ENCODE data around the gene SSTR3. TPM values are rescaled to one million over a fixed set of nuclear protein-coding genes. Genes with fewer than 3 reads are reported as not detected.

The SSTR3 gene
- total RNA-seq, 1 donor from 2014 or later = 0.09 TPM

DNA sequence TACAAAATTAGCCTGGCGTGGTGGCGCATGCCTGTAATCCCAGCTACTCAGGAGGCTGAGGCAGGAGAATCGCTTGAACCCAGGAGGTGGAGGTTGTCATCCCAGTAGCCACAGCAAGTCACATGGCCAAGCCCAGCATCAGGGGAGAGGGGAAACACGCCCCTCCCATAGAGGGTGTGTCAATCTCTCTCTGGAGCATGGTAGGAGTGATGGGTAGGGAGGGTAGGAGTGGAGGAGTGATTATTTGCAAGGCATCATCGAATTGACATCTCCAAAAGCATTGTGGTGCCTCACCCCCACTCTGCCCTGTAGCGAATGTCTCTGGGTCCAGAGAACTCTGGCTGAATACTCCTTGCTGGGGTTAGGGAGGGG lies 6.1 kb upstream of the SSTR3 start:
- H3K4me1 Mint-ChIP-seq = no peaks in the 10 kb centered on the region
- peaks cover 9% of the 10 kb centered on the region for H3K27me3 Mint-ChIP-seq (ENCODE audit: low read depth)
- TF ChIP-seq, protein P1, sequence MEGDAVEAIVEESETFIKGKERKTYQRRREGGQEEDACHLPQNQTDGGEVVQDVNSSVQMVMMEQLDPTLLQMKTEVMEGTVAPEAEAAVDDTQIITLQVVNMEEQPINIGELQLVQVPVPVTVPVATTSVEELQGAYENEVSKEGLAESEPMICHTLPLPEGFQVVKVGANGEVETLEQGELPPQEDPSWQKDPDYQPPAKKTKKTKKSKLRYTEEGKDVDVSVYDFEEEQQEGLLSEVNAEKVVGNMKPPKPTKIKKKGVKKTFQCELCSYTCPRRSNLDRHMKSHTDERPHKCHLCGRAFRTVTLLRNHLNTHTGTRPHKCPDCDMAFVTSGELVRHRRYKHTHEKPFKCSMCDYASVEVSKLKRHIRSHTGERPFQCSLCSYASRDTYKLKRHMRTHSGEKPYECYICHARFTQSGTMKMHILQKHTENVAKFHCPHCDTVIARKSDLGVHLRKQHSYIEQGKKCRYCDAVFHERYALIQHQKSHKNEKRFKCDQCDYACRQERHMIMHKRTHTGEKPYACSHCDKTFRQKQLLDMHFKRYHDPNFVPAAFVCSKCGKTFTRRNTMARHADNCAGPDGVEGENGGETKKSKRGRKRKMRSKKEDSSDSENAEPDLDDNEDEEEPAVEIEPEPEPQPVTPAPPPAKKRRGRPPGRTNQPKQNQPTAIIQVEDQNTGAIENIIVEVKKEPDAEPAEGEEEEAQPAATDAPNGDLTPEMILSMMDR (conservative IDR thresholded peaks at IDR 0.05) = no peak
- H3K36me3 Mint-ChIP-seq (ENCODE audit: low read depth) = no peaks in the 10 kb centered on the region
- H3K4me3 Mint-ChIP-seq = no peak overlapping the region
- H3K9me3 Mint-ChIP-seq = no peaks in the 10 kb centered on the region
- H3K27ac Mint-ChIP-seq (ENCODE audit: unreplicated experiment) = no peak overlapping the region
- DNase-seq (ENCODE audit: low read depth, low spot score) = no peak

DNA sequence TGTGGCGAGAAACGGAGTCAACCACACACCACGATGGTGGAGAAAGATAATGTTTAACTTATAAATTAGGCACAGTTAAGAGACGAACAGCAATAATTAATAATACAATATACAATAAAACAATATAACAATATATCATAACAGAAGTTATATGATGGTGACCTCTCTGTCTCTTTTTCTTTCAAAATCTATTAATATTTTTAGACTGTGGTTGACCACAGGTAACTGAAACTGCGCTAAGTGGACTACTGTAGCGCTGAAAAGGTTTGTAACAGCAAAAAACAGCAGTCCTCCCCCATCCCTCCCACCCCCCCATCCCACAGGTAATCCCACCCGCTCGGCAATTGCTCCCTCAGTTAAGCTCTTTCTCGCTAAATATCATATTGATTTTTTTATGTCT lies 3.6 kb upstream of the SSTR3 start:
- TF ChIP-seq, protein P1 (conservative IDR thresholded peaks at IDR 0.05) = no peak
- Mint-ChIP-seq H3K36me3 (ENCODE audit: low read depth) (no peaks in the 10 kb centered on the region), H3K4me1 (peaks cover 13% of the 10 kb centered on the region), H3K27me3 (ENCODE audit: low read depth) (peaks cover 12% of the 10 kb centered on the region), H3K4me3 (no peak overlapping the region), H3K27ac (ENCODE audit: unreplicated experiment) (no peak overlapping the region), H3K9me3 (no peaks in the 10 kb centered on the region)
- DNase-seq (ENCODE audit: low read depth, low spot score) = no peak

DNA sequence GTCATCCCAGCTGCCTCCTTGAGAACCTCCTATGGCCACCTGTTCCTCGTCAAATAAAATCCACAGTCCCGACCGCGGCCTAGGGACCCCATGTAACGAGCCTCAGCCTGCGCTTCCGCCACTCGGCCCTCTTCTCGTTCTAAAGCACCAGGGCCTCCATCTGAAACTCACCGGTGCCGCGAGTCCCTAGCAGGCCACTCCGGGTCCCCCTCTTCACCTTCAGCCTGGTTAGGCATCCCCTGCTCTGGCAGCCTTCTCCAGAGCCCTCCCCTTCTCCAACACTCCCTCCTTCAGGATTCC lies 2.4 kb upstream of the SSTR3 start:
- peaks cover 13% of the 10 kb centered on the region for H3K4me1 Mint-ChIP-seq
- peak overlapping the region; percentile 80 for H3K27ac Mint-ChIP-seq (ENCODE audit: unreplicated experiment)
- peaks cover 9% of the 10 kb centered on the region for H3K27me3 Mint-ChIP-seq (ENCODE audit: low read depth)
- H3K9me3 Mint-ChIP-seq = no peaks in the 10 kb centered on the region
- H3K4me3 Mint-ChIP-seq = no peak overlapping the region
- TF ChIP-seq, protein P1 (conservative IDR thresholded peaks at IDR 0.05) = no peak
- H3K36me3 Mint-ChIP-seq (ENCODE audit: low read depth) = no peaks in the 10 kb centered on the region
- no peak for DNase-seq (ENCODE audit: low read depth, low spot score)

DNA sequence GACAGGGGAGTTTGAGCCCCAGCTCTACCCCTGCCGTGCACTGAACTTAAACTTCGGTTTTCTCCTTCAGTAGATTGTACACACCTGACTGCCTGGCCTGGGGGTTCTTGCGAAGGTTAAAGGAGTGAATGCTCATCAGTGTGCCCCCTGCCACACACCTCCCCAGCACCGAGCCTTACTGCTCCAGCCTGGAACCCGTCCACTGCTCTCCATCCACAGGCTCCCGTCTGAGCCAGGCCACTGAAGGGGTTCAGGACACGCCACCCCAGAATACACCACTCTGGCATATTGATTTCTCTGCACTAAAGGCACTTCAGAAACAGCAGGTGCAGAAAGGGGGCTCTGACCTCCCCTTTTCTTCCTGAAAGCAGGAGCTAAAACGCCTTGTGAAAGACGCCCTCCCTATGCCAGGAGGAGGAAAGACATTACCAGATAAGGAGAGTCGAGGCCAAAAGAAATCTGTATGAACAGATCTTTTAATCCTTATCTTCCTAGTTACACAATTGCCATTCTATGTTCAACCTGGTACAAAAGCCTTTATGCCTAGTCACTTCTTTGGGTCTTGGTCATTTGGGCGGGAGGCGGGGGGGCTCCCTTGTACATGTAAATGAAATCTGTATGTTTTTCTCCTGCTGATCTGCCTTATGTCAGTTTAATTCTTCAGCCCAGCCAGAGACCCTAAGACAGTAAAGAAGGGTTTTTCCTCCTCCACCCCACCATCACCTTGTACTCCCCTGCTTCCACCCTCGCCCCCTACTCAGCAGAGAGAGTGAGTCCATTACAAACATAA lies 1.9 kb upstream of the SSTR3 start:
- TF ChIP-seq, protein P1 (conservative IDR thresholded peaks at IDR 0.05) = no peak
- peak overlapping the region; percentile 80 for H3K27ac Mint-ChIP-seq (ENCODE audit: unreplicated experiment)
- H3K27me3 Mint-ChIP-seq (ENCODE audit: low read depth) = peaks cover 8% of the 10 kb centered on the region
- no peaks in the 10 kb centered on the region for H3K9me3 Mint-ChIP-seq
- DNase-seq (ENCODE audit: low read depth, low spot score) = no peak
- H3K4me3 Mint-ChIP-seq = no peak overlapping the region
- H3K36me3 Mint-ChIP-seq (ENCODE audit: low read depth) = no peaks in the 10 kb centered on the region
- H3K4me1 Mint-ChIP-seq = peaks cover 13% of the 10 kb centered on the region

DNA sequence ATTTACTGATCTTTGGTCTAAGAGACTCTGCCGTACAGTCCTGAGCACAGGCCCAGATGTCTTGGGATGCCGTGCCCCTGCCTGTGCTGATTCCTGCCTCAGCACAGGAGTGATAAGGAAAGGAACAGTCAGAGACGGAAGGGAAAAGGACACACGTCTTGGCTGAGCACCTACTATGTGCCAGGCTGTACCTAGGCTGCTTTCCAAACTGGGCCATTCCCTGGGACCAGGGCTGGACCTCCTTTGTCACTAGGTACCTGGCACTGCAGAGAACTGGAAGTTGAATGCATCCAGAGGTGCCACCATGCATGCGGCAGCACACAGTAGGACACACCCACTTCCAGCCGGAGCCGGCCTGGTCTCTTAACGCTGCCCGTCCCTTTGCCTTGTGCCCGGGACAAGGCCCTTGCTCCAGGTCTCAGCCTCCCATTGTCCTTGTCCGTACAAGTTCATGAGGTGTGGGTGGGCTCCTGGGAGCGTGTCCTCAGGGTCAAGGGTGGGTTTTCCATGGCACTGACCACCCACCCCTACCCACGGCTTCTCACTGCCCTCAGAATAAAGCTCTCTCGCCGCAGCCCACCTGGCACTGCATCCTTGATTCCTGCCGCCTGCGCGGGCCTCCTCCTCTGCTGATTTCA lies 1.1 kb upstream of the SSTR3 start:
- Mint-ChIP-seq H3K36me3 (ENCODE audit: low read depth) (no peaks in the 10 kb centered on the region), H3K9me3 (no peaks in the 10 kb centered on the region), H3K27ac (ENCODE audit: unreplicated experiment) (no peak overlapping the region), H3K4me3 (no peak overlapping the region), H3K4me1 (peaks cover 13% of the 10 kb centered on the region), H3K27me3 (ENCODE audit: low read depth) (peaks cover 2% of the 10 kb centered on the region)
- TF ChIP-seq, protein P1 (conservative IDR thresholded peaks at IDR 0.05) = no peak
- DNase-seq (ENCODE audit: low read depth, low spot score) = no peak

Measured in neural crest cell (in vitro differentiated cells).